HFFc6 (cell line): ENCODE results near the gene IYD. TPM values are rescaled to one million over a fixed set of nuclear protein-coding genes. Genes with fewer than 3 reads are reported as not detected.

ENCODE experiments used
- DNase-seq: peaks from one replicate; pipeline ENCODE4 v3.0.0-alpha.2; 2018
- H3K27ac Mint-ChIP-seq: 2 replicates; pipeline ENCODE4 v1.8.0; 2020; ENCODE audit warnings: mild to moderate bottlenecking, mixed read lengths
- H3K27me3 Mint-ChIP-seq: 2 replicates; pipeline ENCODE4 v1.8.0; 2021; ENCODE audit warnings: mild to moderate bottlenecking, moderate library complexity, mixed read lengths; ENCODE audit not compliant: insufficient read depth
- H3K36me3 Mint-ChIP-seq: 2 replicates; pipeline ENCODE4 v1.8.0; 2021; ENCODE audit warnings: low read depth, mixed read lengths
- H3K4me1 Mint-ChIP-seq: 2 replicates; pipeline ENCODE4 v1.8.0; 2020; ENCODE audit warnings: low read depth, mixed read lengths
- H3K4me3 Mint-ChIP-seq: 2 replicates; pipeline ENCODE4 v1.8.0; 2020; ENCODE audit warnings: mild to moderate bottlenecking, moderate library complexity, mixed read lengths
- H3K9me3 Mint-ChIP-seq: 2 replicates; pipeline ENCODE4 v1.8.0; 2020; ENCODE audit warnings: mild to moderate bottlenecking, mixed read lengths
- CTCF ChIP-seq: fragments of 200-600 bp; sonication (generic); IDR thresholded peaks from 2 replicates; pipeline ENCODE4 v1.5.0; 2021; ENCODE audit warnings: antibody characterized with exemption, mild to moderate bottlenecking
- long read RNA-seq: library from polyadenylated mRNA; unstranded; transcript quantifications from one replicate; pipeline ENCODE4 v2.0.0, GENCODE V29; 2019
- total RNA-seq, 6 experiments: library from RNA; stranded (reverse); fragmentation: NEBNext Ultra II Directional; extraction: Animal tissue kit (Norgen Biotek cat#: 25700); gene quantifications; 2 replicates in 1 of 6; 3 replicates in 5 of 6; pipeline ENCODE4 v1.2.3, GENCODE V29; 2021

The IYD gene
- not detected for total RNA-seq
- long read RNA-seq = 0 reads

GRCh38 chr6:150368762-150369161 lies at the start of gene IYD:
TSS of gene IYD (plus strand) at chr6:150369012. CDS start at chr6:150369032, 20 bp downstream.
- H3K27me3 Mint-ChIP-seq = peaks cover 10% of the 10 kb centered on the region; the same call in 1 of the 2 replicates
- H3K4me1 Mint-ChIP-seq = no peaks in the 10 kb centered on the region
- no peak for DNase-seq
- no peak within 1 kb of the TSS for H3K27ac Mint-ChIP-seq
- no peaks in the 10 kb centered on the region for H3K9me3 Mint-ChIP-seq
- no peak within 1 kb of the TSS for H3K4me3 Mint-ChIP-seq
- H3K36me3 Mint-ChIP-seq = no peaks in the 10 kb centered on the region
- TF ChIP-seq CTCF = no peak

GRCh38 chr6:150319924-150320323 lies 48.9 kb upstream of the IYD start:
- H3K27ac Mint-ChIP-seq = no peak overlapping the region
- H3K36me3 Mint-ChIP-seq = no peaks in the 10 kb centered on the region
- no peak for TF ChIP-seq CTCF
- H3K4me1 Mint-ChIP-seq = peaks cover under 1% of the 10 kb centered on the region; the same call in 1 of the 2 replicates
- no peak overlapping the region for H3K4me3 Mint-ChIP-seq
- no peaks in the 10 kb centered on the region for H3K9me3 Mint-ChIP-seq
- peaks cover 13% of the 10 kb centered on the region for H3K27me3 Mint-ChIP-seq
- DNase-seq = no peak

- Mint-ChIP-seq H3K36me3 (no peaks in the 10 kb centered on the region), H3K4me1 (peaks cover 6% of the 10 kb centered on the region; the same call in 1 of the 2 replicates), H3K4me3 (no peak overlapping the region), H3K27ac (no peak overlapping the region), H3K9me3 (no peaks in the 10 kb centered on the region), H3K27me3 (peaks cover 10% of the 10 kb centered on the region)
- no peak for DNase-seq
- TF ChIP-seq CTCF = no peak
Observed at GRCh38 chr6:150320442-150320841, 48.4 kb upstream of the IYD start.

- Mint-ChIP-seq H3K4me1 (peaks cover 13% of the 10 kb centered on the region; the same call in 1 of the 2 replicates), H3K4me3 (no peak overlapping the region), H3K9me3 (no peaks in the 10 kb centered on the region), H3K36me3 (no peaks in the 10 kb centered on the region), H3K27ac (no peak overlapping the region), H3K27me3 (peaks cover 10% of the 10 kb centered on the region)
- no peak for DNase-seq
- TF ChIP-seq CTCF = no peak
Observed at GRCh38 chr6:150322466-150322871, 46.3 kb upstream of the IYD start.

GRCh38 chr6:150323205-150323604 lies 45.6 kb upstream of the IYD start:
- no peak for DNase-seq
- H3K4me1 Mint-ChIP-seq = peaks cover 14% of the 10 kb centered on the region; the same call in 1 of the 2 replicates
- H3K27me3 Mint-ChIP-seq = peaks cover 10% of the 10 kb centered on the region
- no peaks in the 10 kb centered on the region for H3K9me3 Mint-ChIP-seq
- no peak for TF ChIP-seq CTCF
- H3K27ac Mint-ChIP-seq = no peak overlapping the region
- no peak overlapping the region for H3K4me3 Mint-ChIP-seq
- no peaks in the 10 kb centered on the region for H3K36me3 Mint-ChIP-seq

- TF ChIP-seq CTCF = no peak
- DNase-seq = no peak
- H3K4me1 Mint-ChIP-seq = peaks cover 14% of the 10 kb centered on the region; the same call in 1 of the 2 replicates
- no peaks in the 10 kb centered on the region for H3K9me3 Mint-ChIP-seq
- H3K27me3 Mint-ChIP-seq = peaks cover 10% of the 10 kb centered on the region
- H3K4me3 Mint-ChIP-seq = no peak overlapping the region
- H3K27ac Mint-ChIP-seq = no peak overlapping the region
- no peaks in the 10 kb centered on the region for H3K36me3 Mint-ChIP-seq
Observed at GRCh38 chr6:150324044-150324443, 44.8 kb upstream of the IYD start.
